ENCODE results near the gene CPEB2.

Gene CPEB2

GRCh38 chr4:15027921-15028435, 25.7 kb downstream of the CPEB2 start:
- ATAC-seq: no peak

DNA sequence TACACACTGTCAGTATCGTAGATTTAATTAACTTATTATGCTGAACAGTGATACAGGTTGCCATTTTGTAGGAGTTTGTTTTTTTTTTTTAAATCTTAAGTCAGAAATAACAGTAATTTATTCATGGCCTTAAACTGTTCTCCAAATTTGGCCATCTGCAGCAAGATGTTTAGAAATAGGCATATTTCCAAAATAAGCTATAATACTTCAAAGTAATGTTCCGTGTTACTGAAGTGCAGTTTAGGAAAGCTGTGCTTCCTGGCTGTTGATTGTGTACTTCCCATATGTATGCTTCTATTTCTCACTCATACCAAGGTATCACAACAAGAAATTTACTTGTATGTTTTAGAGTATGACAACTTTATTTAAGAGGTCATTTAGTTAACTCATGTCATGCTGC, 28.9 kb downstream of the CPEB2 start:
- ATAC-seq: no peak
- TF ChIP-seq SNAI2 (CRISPR knock-in tag; IDR thresholded peaks at IDR 0.05) (no peak), ESRRG (CRISPR knock-in tag; IDR thresholded peaks at IDR 0.05) (no peak), ARNTL (CRISPR knock-in tag; IDR thresholded peaks at IDR 0.05; ENCODE audit: borderline replicate concordance, low read depth) (no peak), ZFP3 (CRISPR knock-in tag; IDR thresholded peaks at IDR 0.05) (no peak), POU6F1 (CRISPR knock-in tag; IDR thresholded peaks at IDR 0.05; ENCODE audit: borderline replicate concordance, low read depth) (no peak), PPARA (CRISPR knock-in tag; IDR thresholded peaks at IDR 0.05; ENCODE audit: borderline replicate concordance) (no peak), RARB (CRISPR knock-in tag; IDR thresholded peaks at IDR 0.05) (no peak), ZNF8 (CRISPR knock-in tag; IDR thresholded peaks at IDR 0.05) (no peak), ISL1 (CRISPR knock-in tag; IDR thresholded peaks at IDR 0.05) (no peak)

More at GRCh38 chr4:15027921-15028435, 25.7 kb downstream of the CPEB2 start:
- TF ChIP-seq, protein P1, sequence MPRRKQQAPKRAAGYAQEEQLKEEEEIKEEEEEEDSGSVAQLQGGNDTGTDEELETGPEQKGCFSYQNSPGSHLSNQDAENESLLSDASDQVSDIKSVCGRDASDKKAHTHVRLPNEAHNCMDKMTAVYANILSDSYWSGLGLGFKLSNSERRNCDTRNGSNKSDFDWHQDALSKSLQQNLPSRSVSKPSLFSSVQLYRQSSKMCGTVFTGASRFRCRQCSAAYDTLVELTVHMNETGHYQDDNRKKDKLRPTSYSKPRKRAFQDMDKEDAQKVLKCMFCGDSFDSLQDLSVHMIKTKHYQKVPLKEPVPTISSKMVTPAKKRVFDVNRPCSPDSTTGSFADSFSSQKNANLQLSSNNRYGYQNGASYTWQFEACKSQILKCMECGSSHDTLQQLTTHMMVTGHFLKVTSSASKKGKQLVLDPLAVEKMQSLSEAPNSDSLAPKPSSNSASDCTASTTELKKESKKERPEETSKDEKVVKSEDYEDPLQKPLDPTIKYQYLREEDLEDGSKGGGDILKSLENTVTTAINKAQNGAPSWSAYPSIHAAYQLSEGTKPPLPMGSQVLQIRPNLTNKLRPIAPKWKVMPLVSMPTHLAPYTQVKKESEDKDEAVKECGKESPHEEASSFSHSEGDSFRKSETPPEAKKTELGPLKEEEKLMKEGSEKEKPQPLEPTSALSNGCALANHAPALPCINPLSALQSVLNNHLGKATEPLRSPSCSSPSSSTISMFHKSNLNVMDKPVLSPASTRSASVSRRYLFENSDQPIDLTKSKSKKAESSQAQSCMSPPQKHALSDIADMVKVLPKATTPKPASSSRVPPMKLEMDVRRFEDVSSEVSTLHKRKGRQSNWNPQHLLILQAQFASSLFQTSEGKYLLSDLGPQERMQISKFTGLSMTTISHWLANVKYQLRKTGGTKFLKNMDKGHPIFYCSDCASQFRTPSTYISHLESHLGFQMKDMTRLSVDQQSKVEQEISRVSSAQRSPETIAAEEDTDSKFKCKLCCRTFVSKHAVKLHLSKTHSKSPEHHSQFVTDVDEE (CRISPR knock-in tag; IDR thresholded peaks at IDR 0.05): no peak
- TF ChIP-seq ARNTL (CRISPR knock-in tag; IDR thresholded peaks at IDR 0.05; ENCODE audit: borderline replicate concordance, low read depth): no peak
- no peak for TF ChIP-seq BACH2 (CRISPR knock-in tag; IDR thresholded peaks at IDR 0.05; ENCODE audit: borderline replicate concordance)
- TF ChIP-seq OSR1 (CRISPR knock-in tag; IDR thresholded peaks at IDR 0.05): no peak
- no peak for TF ChIP-seq ZNF565 (CRISPR knock-in tag; conservative IDR thresholded peaks at IDR 0.05; ENCODE audit: low read depth)
- TF ChIP-seq CREB5 (CRISPR knock-in tag; IDR thresholded peaks at IDR 0.05; ENCODE audit: low read depth): no peak

DNA sequence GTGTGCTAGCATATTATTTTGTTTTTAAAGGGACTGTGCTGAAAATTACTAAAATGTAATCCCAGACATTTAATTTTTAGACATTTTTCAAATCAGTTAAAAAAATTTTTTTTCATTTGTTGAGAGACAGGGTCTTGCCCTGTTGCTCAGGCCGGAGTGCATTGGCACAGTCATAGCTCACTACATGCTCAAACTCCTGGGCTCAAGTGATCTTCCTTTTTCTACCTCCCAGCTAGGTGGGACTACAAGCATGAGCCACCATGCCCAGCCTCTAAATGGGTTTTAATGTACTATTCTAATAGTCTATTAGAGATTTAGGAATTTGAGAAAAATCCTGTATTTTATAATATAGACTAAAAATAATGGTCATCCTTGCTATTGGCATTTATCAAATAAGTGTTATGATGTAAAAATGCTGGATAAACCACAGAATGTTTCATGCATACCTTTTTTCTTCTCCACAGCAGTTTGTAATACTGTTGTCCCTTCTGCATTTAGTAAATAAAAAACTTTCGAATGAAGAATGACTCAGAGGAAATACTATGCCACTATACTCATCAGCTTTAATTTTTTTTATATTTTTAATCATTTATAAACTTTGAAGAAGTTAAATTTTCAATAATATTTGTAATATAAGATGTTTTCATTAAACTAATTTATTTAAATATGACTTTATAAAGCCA, 29.9 kb downstream of the CPEB2 start:
- peak; percentile 85 for ATAC-seq
- TF ChIP-seq CSDC2 (CRISPR knock-in tag; IDR thresholded peaks at IDR 0.05) (no peak), GLIS3 (CRISPR knock-in tag; IDR thresholded peaks at IDR 0.05) (no peak), ZFP3 (CRISPR knock-in tag; IDR thresholded peaks at IDR 0.05) (no peak), ZNF70 (CRISPR knock-in tag; IDR thresholded peaks at IDR 0.05) (no peak), CSRNP3 (CRISPR knock-in tag; IDR thresholded peaks at IDR 0.05) (no peak), TOX (CRISPR knock-in tag; IDR thresholded peaks at IDR 0.05; ENCODE audit: borderline replicate concordance) (no peak), CREB5 (CRISPR knock-in tag; IDR thresholded peaks at IDR 0.05; ENCODE audit: low read depth) (no peak), BACH2 (CRISPR knock-in tag; IDR thresholded peaks at IDR 0.05; ENCODE audit: borderline replicate concordance) (no peak), ZNF565 (CRISPR knock-in tag; conservative IDR thresholded peaks at IDR 0.05; ENCODE audit: low read depth) (no peak), RARB (CRISPR knock-in tag; IDR thresholded peaks at IDR 0.05) (no peak), OSR1 (CRISPR knock-in tag; IDR thresholded peaks at IDR 0.05) (no peak), ARNTL (CRISPR knock-in tag; IDR thresholded peaks at IDR 0.05; ENCODE audit: borderline replicate concordance, low read depth) (no peak), PPARA (CRISPR knock-in tag; IDR thresholded peaks at IDR 0.05; ENCODE audit: borderline replicate concordance) (no peak), ZNF8 (CRISPR knock-in tag; IDR thresholded peaks at IDR 0.05) (no peak), SNAI2 (CRISPR knock-in tag; IDR thresholded peaks at IDR 0.05) (no peak), TCF4 (CRISPR knock-in tag; IDR thresholded peaks at IDR 0.05; ENCODE audit: borderline replicate concordance) (no peak), ZFP30 (CRISPR knock-in tag; IDR thresholded peaks at IDR 0.05) (no peak)

Data from SK-N-SH treated with all-trans-retinoic acid at 6 μM for 48 hours (cell line).